A549 (cell line): ENCODE results near the gene NUDT9. TPM values are rescaled to one million over a fixed set of nuclear protein-coding genes. Genes with fewer than 3 reads are reported as not detected.

Experiments used
- ATAC-seq, 2 experiments: fragments of 200-7000 bp in 1 of 2; fragments of >200 bp in 1 of 2; cut with Nextera tagmentation in 1 of 2; cut with Tn5 transposase in 1 of 2; 3 replicates each; pipeline versions ENCODE4 v1.8.0 to v1.9.1; 2018 to 2020; ENCODE audit warnings: mild to moderate bottlenecking in 1 of 2, moderate library complexity in 1 of 2
- CTCF ChIA-PET: fragments of 300-600 bp; sonication (Branson Sonifier 250); formaldehyde crosslinking; extraction: SDS; loops from one replicate; lab custom pipeline; 2021; ENCODE audit warnings: antibody characterized with exemption, inconsistent platforms; lab: Yijun Ruan, JAX
- POLR2A ChIA-PET: fragments of 350-600 bp; formaldehyde crosslinking; extraction: SDS; loops from one replicate; lab custom pipeline; 2021; ENCODE audit warnings: antibody characterized with exemption, inconsistent platforms; lab: Yijun Ruan, JAX
- DNase-seq, 2 experiments: peaks; one replicate each; pipeline versions ENCODE4 v3.0.0 to v3.0.0-alpha.2; 2011 to 2016; ENCODE audit warnings: low read depth in 1 of 2, low spot score in 1 of 2
- FAIRE-seq: peaks from 2 replicates; lab custom pipeline; 2011; peaks lifted over from hg19 to GRCh38; lab: Jason Lieb, UNC
- H3K27ac ChIP-seq, 2 experiments: fragments of >200 bp; sonication (Bioruptor Twin); formaldehyde crosslinking; 3 replicates each; pipeline ENCODE4 v1.5.1; 2016 to 2017
- H3K4me1 ChIP-seq: fragments of >200 bp; sonication (Bioruptor Twin); formaldehyde crosslinking; 3 replicates; pipeline ENCODE4 v1.6.1; 2016
- H3K4me2 ChIP-seq: fragments of >200 bp; sonication (Bioruptor Twin); formaldehyde crosslinking; 3 replicates; pipeline ENCODE4 v1.6.1; 2016
- H3K4me3 ChIP-seq: fragments of >200 bp; sonication (Bioruptor Twin); formaldehyde crosslinking; 3 replicates; pipeline ENCODE4 v1.5.1; 2016
- H3K9me3 ChIP-seq: fragments of >200 bp; sonication (Bioruptor Twin); formaldehyde crosslinking; 3 replicates; pipeline ENCODE4 v1.6.1; 2016
- CEBPB ChIP-seq, 2 experiments: fragments of >200 bp in 1 of 2; sonication (Bioruptor Twin) in 1 of 2; formaldehyde crosslinking in 1 of 2; IDR thresholded peaks; 2 replicates each; pipeline ENCODE4 v1.6.1; 2012 to 2016
- CHD4 ChIP-seq: fragments of 200-600 bp; sonication (generic); IDR thresholded peaks from 2 replicates; pipeline ENCODE4 v1.6.1; 2016; ENCODE audit warnings: antibody characterized with exemption, mild to moderate bottlenecking, borderline replicate concordance
- EP300 ChIP-seq, 2 experiments: fragments of >200 bp; sonication (Bioruptor Twin); formaldehyde crosslinking; IDR thresholded peaks; 2 replicates in 1 of 2; 3 replicates in 1 of 2; pipeline ENCODE4 v1.6.1; 2016 to 2017
- ESRRA ChIP-seq: fragments of 150-350 bp; IDR thresholded peaks from 2 replicates; pipeline ENCODE4 v1.6.1; 2014; ENCODE audit warnings: mild to moderate bottlenecking, low read length, borderline replicate concordance
- FOSL2 ChIP-seq, 2 experiments: fragments of 450-650 bp in 1 of 2; fragments of >200 bp in 1 of 2; sonication (Bioruptor Twin) in 1 of 2; formaldehyde crosslinking; IDR thresholded peaks; 2 replicates each; pipeline versions ENCODE4 v1.5.0 to v1.6.1; 2016 to 2020; ENCODE audit warnings: mild to moderate bottlenecking in 1 of 2, moderate library complexity in 1 of 2
- HDAC2 ChIP-seq: fragments of 200-600 bp; sonication (generic); IDR thresholded peaks from 2 replicates; pipeline ENCODE4 v1.6.1; 2016
- HOXA7 ChIP-seq: fragments of 250-450 bp; sonication (Bioruptor Pico); IDR thresholded peaks from 2 replicates; pipeline ENCODE4 v1.5.0; 2020; ENCODE audit warnings: mild to moderate bottlenecking, moderate library complexity
- HOXB13 ChIP-seq: fragments of 250-450 bp; sonication (Bioruptor Pico); IDR thresholded peaks from 2 replicates; pipeline ENCODE4 v1.5.0; 2020; ENCODE audit warnings: low read depth, mild to moderate bottlenecking, moderate library complexity
- HOXB5 ChIP-seq: fragments of 250-450 bp; sonication (Bioruptor Pico); IDR thresholded peaks from 2 replicates; pipeline ENCODE4 v1.5.0; 2020; ENCODE audit warnings: mild to moderate bottlenecking, moderate library complexity
- JUNB ChIP-seq: fragments of >200 bp; sonication (Bioruptor Twin); formaldehyde crosslinking; IDR thresholded peaks from 2 replicates; pipeline ENCODE4 v1.6.1; 2016
- MAFK ChIP-seq: fragments of 450-650 bp; IDR thresholded peaks from 2 replicates; pipeline ENCODE4 v1.6.1; 2014; ENCODE audit not compliant: partially characterized antibody
- NFE2L2 ChIP-seq: fragments of 150-350 bp; conservative IDR thresholded peaks from 2 replicates; pipeline ENCODE4 v1.6.1; 2014; ENCODE audit warnings: low read length
- POLR2AphosphoS2 ChIP-seq: conservative IDR thresholded peaks from 2 replicates; pipeline ENCODE4 v1.6.1; 2012; ENCODE audit warnings: low read length, improper control_type of control experiment, inconsistent platforms
- RFX5 ChIP-seq: fragments of 450-650 bp; IDR thresholded peaks from 2 replicates; pipeline ENCODE4 v1.7.1; 2014; ENCODE audit warnings: antibody characterized with exemption, mild to moderate bottlenecking, moderate library complexity
- SMC3 ChIP-seq: fragments of >200 bp; sonication (Bioruptor Twin); formaldehyde crosslinking; IDR thresholded peaks from 3 replicates; pipeline ENCODE4 v1.6.1; 2018; ENCODE audit warnings: inconsistent platforms
- SREBF2 ChIP-seq: fragments of 450-650 bp; IDR thresholded peaks from 2 replicates; pipeline ENCODE4 v1.6.1; 2014; ENCODE audit warnings: mild to moderate bottlenecking, moderate library complexity
- TFCP2L1 ChIP-seq: fragments of 250-450 bp; sonication (Bioruptor Pico); IDR thresholded peaks from 2 replicates; pipeline ENCODE4 v1.5.0; 2021; ENCODE audit warnings: mild to moderate bottlenecking
- WGBS: methylation state at CpG from one replicate; pipeline ENCODE4 v1.1.6; 2017; ENCODE audit errors: missing lambda C conversion rate; 5-methylcytosine and 5-hydroxymethylcytosine counted together
- polyA plus RNA-seq, 4 experiments: library from polyadenylated mRNA; depleted of rRNA in 3 of 4; stranded (reverse); fragments of >200 nt; fragmentation: RNase III in 1 of 4; extraction: RNeasy Plus Mini Kit Qiagen cat#74134 plus additional on column Dnase treatment in 1 of 4; gene quantifications; 2 replicates in 3 of 4; 3 replicates in 1 of 4; pipeline ENCODE4 v1.2.3, GENCODE V29; 2011 to 2017
- TF ChIP-seq, protein P1 (sequence below): fragments of 250-450 bp; sonication (Bioruptor Pico); IDR thresholded peaks from 2 replicates; pipeline ENCODE4 v1.5.0; 2021; ENCODE audit warnings: mild to moderate bottlenecking, moderate library complexity, borderline replicate concordance
- TF ChIP-seq, protein P2 (sequence below): fragments of >200 bp; sonication (Bioruptor Twin); formaldehyde crosslinking; IDR thresholded peaks from 3 replicates; pipeline ENCODE4 v1.5.1; 2016
- TF ChIP-seq, protein P3 (sequence below): fragments of >200 bp; sonication (Bioruptor Twin); formaldehyde crosslinking; IDR thresholded peaks from 2 replicates; pipeline ENCODE4 v1.6.1; 2016

The NUDT9 gene
- polyA plus RNA-seq, 2 of the 4 experiments (the other 2 are of a cell fraction): 36.7 to 44.0 TPM

DNA sequence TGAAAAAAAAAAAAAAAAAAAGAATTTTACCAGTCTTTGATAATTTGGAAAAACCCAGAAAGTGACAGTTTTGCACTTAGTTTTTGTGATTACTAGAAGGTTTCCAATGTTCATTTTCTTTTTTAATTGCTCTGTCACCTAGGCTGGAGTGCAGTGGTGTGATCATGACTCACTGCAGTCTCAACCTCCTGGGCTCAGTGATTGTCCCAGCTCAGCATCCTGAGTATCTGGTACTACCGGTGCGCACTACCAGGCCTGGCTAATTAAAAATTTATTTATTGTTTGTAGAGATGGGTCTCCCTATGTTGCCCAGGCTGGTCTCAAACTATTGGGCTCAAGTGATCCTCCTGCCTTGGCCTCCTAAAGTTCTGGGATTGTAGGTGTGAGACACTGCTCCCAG, 3.3 kb downstream of the NUDT9 start:
- POLR2A ChIA-PET: no interaction called here
- no peak for TF ChIP-seq SREBF2
- TF ChIP-seq HOXA7 (CRISPR knock-in tag): no peak
- TF ChIP-seq, protein P1, sequence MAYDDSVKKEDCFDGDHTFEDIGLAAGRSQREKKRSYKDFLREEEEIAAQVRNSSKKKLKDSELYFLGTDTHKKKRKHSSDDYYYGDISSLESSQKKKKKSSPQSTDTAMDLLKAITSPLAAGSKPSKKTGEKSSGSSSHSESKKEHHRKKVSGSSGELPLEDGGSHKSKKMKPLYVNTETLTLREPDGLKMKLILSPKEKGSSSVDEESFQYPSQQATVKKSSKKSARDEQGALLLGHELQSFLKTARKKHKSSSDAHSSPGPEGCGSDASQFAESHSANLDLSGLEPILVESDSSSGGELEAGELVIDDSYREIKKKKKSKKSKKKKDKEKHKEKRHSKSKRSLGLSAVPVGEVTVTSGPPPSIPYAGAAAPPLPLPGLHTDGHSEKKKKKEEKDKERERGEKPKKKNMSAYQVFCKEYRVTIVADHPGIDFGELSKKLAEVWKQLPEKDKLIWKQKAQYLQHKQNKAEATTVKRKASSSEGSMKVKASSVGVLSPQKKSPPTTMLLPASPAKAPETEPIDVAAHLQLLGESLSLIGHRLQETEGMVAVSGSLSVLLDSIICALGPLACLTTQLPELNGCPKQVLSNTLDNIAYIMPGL (CRISPR knock-in tag): no peak
- no peak for TF ChIP-seq ESRRA
- TF ChIP-seq FOSL2 (IDR thresholded peaks at IDR 0.05): no peak
- no peak for TF ChIP-seq FOSL2 (CRISPR knock-in tag; IDR thresholded peaks at IDR 0.05)
- no peak for TF ChIP-seq TFCP2L1 (CRISPR knock-in tag)
- TF ChIP-seq EP300 (IDR thresholded peaks at IDR 0.05): no peak
- TF ChIP-seq, protein P2, sequence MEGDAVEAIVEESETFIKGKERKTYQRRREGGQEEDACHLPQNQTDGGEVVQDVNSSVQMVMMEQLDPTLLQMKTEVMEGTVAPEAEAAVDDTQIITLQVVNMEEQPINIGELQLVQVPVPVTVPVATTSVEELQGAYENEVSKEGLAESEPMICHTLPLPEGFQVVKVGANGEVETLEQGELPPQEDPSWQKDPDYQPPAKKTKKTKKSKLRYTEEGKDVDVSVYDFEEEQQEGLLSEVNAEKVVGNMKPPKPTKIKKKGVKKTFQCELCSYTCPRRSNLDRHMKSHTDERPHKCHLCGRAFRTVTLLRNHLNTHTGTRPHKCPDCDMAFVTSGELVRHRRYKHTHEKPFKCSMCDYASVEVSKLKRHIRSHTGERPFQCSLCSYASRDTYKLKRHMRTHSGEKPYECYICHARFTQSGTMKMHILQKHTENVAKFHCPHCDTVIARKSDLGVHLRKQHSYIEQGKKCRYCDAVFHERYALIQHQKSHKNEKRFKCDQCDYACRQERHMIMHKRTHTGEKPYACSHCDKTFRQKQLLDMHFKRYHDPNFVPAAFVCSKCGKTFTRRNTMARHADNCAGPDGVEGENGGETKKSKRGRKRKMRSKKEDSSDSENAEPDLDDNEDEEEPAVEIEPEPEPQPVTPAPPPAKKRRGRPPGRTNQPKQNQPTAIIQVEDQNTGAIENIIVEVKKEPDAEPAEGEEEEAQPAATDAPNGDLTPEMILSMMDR: no peak
- no peak for TF ChIP-seq CHD4
- TF ChIP-seq HOXB5 (CRISPR knock-in tag): no peak
- no peak for TF ChIP-seq MAFK
- no peak for TF ChIP-seq NFE2L2
- ATAC-seq (no peak), DNase-seq (no peak), FAIRE-seq (no peak)
- Histone ChIP-seq H3K9me3 (no peaks in the 10 kb centered on the region), H3K4me1 (peaks cover 25% of the 10 kb centered on the region), H3K4me2 (no peak overlapping the region), H3K4me3 (no peak overlapping the region), H3K27ac (no peak overlapping the region)
- 97% methylated on average over 2 of the region's 2 CpGs for WGBS
- CTCF ChIA-PET: interaction anchor here (0.6 to 1.0 kb wide), 2 partner anchors 50 to 93 kb away, joined by 3 to 5 read pairs; no protein-coding TSS in a partner anchor

DNA sequence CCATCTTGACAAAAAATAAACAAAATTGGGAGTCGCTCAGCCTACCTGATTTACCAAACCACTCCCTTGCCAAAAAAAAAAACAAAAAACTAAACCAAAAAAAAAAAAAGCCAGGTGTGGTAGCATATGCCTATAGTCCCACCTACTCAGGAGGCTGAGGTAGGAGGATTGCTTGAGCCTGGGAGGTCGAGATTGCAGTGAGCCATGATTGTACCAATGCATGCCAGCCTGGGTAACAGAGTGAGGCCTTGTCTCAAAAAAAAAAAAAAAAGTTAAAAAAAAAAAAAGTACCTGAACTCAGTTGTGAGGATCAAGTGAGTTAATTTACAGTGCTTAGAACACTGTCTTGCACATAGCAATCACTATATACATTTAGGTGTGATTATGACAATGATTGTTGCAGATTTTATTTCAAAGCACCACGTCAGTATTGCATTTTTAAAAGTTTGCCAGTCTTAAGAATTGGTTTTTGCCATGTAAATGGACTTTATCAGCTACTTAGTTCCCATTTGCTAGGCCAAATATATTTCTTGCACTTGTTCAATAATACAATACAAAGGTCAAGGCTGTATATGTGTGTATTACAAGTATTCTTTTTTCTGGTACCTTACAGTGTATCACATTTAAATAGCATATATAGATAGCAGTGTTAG, 4.6 kb downstream of the NUDT9 start:
- POLR2A ChIA-PET: no interaction called here
- DNase-seq (no peak), ATAC-seq (no peak), FAIRE-seq (no peak)
- no peaks in the 10 kb centered on the region for H3K9me3 ChIP-seq
- 77% methylated on average over 3 of the region's 3 CpGs for WGBS
- no peak overlapping the region for H3K27ac ChIP-seq
- CTCF ChIA-PET: no interaction called here
- peaks cover 19% of the 10 kb centered on the region for H3K4me1 ChIP-seq
- no peak overlapping the region for H3K4me2 ChIP-seq
- H3K4me3 ChIP-seq: no peak overlapping the region
- no peak for TF ChIP-seq CEBPB (IDR thresholded peaks at IDR 0.05)
- no peak for TF ChIP-seq CHD4
- TF ChIP-seq, protein P3, sequence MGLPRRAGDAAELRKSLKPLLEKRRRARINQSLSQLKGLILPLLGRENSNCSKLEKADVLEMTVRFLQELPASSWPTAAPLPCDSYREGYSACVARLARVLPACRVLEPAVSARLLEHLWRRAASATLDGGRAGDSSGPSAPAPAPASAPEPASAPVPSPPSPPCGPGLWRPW: no peak
- TF ChIP-seq MAFK: no peak
- no peak for TF ChIP-seq JUNB

DNA sequence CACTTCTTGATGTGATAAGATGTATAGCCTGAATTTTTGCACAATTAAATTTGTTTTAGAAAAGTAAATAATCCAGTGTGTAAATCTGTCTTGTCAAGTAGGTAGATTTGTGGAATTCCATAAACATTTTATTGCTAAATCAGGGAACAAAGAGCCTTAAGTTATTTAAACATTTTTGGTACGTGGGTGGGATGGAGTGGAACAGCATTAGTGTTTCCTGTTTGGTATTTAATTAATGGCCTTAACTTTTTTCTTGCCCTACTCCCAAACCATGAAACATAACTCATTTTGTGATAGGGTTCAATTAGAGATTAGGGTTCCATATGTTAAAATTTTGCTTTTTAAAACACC, 5.1 kb downstream of the NUDT9 start:
- 55% methylated on average over 1 of the region's 1 CpG for WGBS
- CTCF ChIA-PET: no interaction called here
- no peak overlapping the region for H3K4me2 ChIP-seq
- no peak for ATAC-seq
- H3K27ac ChIP-seq: no peak overlapping the region
- FAIRE-seq: no peak
- DNase-seq: no peak
- H3K4me3 ChIP-seq: no peak overlapping the region
- no peak for TF ChIP-seq POLR2AphosphoS2
- TF ChIP-seq SMC3: no peak
- TF ChIP-seq, protein P3: no peak
- no peak for TF ChIP-seq RFX5
- no peak for TF ChIP-seq HDAC2
- TF ChIP-seq, protein P2: no peak
- TF ChIP-seq HOXB13 (CRISPR knock-in tag): no peak
- H3K9me3 ChIP-seq: no peaks in the 10 kb centered on the region
- POLR2A ChIA-PET: no interaction called here
- peaks cover 19% of the 10 kb centered on the region for H3K4me1 ChIP-seq
